Loucy (cell line): ENCODE results near the gene MAML2.

Source experiments
- EZH2phosphoT487 ChIP-seq: fragments of 200-600 bp; IDR thresholded peaks from 2 replicates; pipeline ENCODE4 v1.6.1; 2018; ENCODE audit warnings: antibody characterized with exemption, mild to moderate bottlenecking, moderate library complexity, borderline replicate concordance
- TF ChIP-seq, protein P1 (sequence below): fragments of 200-600 bp; sonication (generic); conservative IDR thresholded peaks from 2 replicates; pipeline ENCODE4 v1.5.1; 2014; ENCODE audit warnings: mild to moderate bottlenecking, antibody characterized with exemption, low read length

DNA sequence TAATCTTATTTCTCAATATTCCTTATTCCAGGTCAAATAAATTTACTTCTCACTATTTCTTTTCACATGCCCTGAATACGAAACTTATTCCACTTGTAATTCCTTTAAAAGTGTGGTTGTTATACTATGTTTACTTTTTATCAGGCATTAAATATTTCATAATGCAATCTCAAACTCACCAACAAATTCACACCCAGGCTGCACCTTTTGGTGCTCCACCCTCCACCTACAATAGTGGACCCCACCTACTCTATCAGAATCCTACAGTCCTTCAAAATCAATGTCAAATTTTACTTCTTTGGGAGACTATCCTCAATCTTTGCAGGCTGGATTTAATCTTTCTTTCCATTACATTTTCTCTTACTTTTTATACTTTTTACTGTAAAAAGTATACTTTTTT is 353.2 kb downstream of the MAML2 start:
- TF ChIP-seq, protein P1, sequence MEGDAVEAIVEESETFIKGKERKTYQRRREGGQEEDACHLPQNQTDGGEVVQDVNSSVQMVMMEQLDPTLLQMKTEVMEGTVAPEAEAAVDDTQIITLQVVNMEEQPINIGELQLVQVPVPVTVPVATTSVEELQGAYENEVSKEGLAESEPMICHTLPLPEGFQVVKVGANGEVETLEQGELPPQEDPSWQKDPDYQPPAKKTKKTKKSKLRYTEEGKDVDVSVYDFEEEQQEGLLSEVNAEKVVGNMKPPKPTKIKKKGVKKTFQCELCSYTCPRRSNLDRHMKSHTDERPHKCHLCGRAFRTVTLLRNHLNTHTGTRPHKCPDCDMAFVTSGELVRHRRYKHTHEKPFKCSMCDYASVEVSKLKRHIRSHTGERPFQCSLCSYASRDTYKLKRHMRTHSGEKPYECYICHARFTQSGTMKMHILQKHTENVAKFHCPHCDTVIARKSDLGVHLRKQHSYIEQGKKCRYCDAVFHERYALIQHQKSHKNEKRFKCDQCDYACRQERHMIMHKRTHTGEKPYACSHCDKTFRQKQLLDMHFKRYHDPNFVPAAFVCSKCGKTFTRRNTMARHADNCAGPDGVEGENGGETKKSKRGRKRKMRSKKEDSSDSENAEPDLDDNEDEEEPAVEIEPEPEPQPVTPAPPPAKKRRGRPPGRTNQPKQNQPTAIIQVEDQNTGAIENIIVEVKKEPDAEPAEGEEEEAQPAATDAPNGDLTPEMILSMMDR = no peak
- no peak for TF ChIP-seq EZH2phosphoT487
